ENCODE measurements around the gene EVA1A. TPM values are rescaled to one million over a fixed set of nuclear protein-coding genes. Genes with fewer than 3 reads are reported as not detected.

Gene EVA1A
- total RNA-seq, 1 experiment from 2014 or later = 0.68 TPM

DNA sequence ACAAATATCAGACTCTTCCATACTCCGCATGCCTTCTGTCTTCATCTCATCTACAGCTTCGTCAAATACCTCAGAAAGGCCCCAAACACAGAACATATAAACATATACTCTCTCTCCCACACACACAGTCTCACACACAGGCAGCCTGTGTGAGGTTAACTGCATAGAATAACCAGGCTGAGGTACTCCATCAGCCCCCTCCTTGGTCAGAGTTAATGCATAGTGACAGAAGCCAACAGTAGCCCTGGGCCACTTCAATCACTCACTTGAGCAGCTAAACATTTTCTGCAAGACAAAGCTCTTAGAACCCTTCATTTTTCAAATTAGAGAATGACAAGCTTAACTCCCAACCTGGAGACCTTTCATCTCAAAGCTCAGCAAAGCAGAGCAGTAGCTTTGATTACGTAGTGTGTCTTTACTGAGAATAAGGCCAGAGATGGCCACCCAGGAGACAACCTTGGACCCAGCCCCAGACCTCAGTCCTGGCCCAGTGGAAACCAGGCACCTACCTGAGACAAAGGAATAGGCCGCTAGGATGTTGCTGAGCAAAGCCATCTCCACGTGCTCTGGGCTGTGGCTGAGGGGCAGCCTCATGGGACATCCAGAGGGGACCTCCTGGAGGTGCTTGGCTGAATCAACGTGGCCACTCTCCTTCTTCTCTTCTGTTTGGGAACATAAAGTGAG, 43.0 kb downstream of the EVA1A start:
- Histone ChIP-seq H3T11ph (ENCODE audit: low read length) (no peak overlapping the region), H2AFZ (ENCODE audit: low read length) (no peak overlapping the region), H3K4me1 (ENCODE audit: insufficient read depth, low read length) (no peaks in the 10 kb centered on the region), H4K5ac (ENCODE audit: insufficient read length, low read depth, low read length) (no peak overlapping the region), H3K23ac (ENCODE audit: insufficient read length, low read depth, low read length) (no peak overlapping the region), H3K14ac (ENCODE audit: insufficient read depth, low read length) (no peak overlapping the region; the same call in 1 of the 2 replicates), H3K9me3 (ENCODE audit: control insufficient read depth, low read depth, low read length) (peaks cover 3% of the 10 kb centered on the region), H3K79me1 (ENCODE audit: insufficient read depth, low read depth, low read length, poor library complexity, severe bottlenecking) (no peaks in the 10 kb centered on the region), H2BK120ac (ENCODE audit: low read depth, low read length, poor library complexity, severe bottlenecking) (no peak overlapping the region), H3K56ac (ENCODE audit: insufficient read length, low read depth, low read length) (no peak overlapping the region), H2BK5ac (ENCODE audit: insufficient read length, low read length) (no peak overlapping the region), H2BK12ac (ENCODE audit: insufficient read length, low read depth, low read length) (no peak overlapping the region), H2AK5ac (ENCODE audit: insufficient read length, low read length) (no peak overlapping the region), H4K8ac (replicated peaks; ENCODE audit: insufficient read length, low read depth, low read length) (no peak overlapping the region), H3K23me2 (ENCODE audit: insufficient read length, low read depth, low read length, poor library complexity, severe bottlenecking) (no peaks in the 10 kb centered on the region), H3K79me2 (ENCODE audit: insufficient read depth, low read length) (no peaks in the 10 kb centered on the region), H3K4ac (ENCODE audit: low read depth, low read length) (no peak overlapping the region), H3K27ac (ENCODE audit: insufficient read length, low read depth, low read length) (no peak overlapping the region), H4K20me1 (ENCODE audit: control insufficient read depth, insufficient read depth, insufficient read length) (no peaks in the 10 kb centered on the region), H3K9ac (ENCODE audit: extremely low read depth, insufficient read length, low read length) (no peak overlapping the region), H2BK20ac (ENCODE audit: low read depth, low read length, poor library complexity, severe bottlenecking) (no peak overlapping the region), H3K4me2 (ENCODE audit: insufficient read depth, insufficient read length, low read length) (no peak overlapping the region), H2BK15ac (ENCODE audit: low read depth, low read length) (no peak overlapping the region), H4K91ac (ENCODE audit: insufficient read length, low read depth, low read length) (no peak overlapping the region), H3K27me3 (ENCODE audit: insufficient read depth, low read length) (no peaks in the 10 kb centered on the region), H3K18ac (ENCODE audit: insufficient read length, low read depth, low read length) (no peak overlapping the region)
- Mint-ChIP-seq H3K4me3 (no peak overlapping the region), H3K4me1 (no peaks in the 10 kb centered on the region), H3K36me3 (ENCODE audit: insufficient read depth in 1 of 3, low read depth in 3 of 3) (peaks cover 4 to 19% (median 8%) of the 10 kb centered on the region in 3 experiments), H3K9me3 (peaks cover 3 to 6% of the 10 kb centered on the region in 2 experiments; a peak in 4 of 5 replicates), H3K27me3 (ENCODE audit: low read depth) (peaks cover 7% of the 10 kb centered on the region), H3K27ac (no peak overlapping the region)
- WGBS (ENCODE audit: extremely low coverage, insufficient read length, low lambda C conversion rate) = no CpG with 5 or more reads among the region's 6 CpGs
- TF ChIP-seq, protein P1, sequence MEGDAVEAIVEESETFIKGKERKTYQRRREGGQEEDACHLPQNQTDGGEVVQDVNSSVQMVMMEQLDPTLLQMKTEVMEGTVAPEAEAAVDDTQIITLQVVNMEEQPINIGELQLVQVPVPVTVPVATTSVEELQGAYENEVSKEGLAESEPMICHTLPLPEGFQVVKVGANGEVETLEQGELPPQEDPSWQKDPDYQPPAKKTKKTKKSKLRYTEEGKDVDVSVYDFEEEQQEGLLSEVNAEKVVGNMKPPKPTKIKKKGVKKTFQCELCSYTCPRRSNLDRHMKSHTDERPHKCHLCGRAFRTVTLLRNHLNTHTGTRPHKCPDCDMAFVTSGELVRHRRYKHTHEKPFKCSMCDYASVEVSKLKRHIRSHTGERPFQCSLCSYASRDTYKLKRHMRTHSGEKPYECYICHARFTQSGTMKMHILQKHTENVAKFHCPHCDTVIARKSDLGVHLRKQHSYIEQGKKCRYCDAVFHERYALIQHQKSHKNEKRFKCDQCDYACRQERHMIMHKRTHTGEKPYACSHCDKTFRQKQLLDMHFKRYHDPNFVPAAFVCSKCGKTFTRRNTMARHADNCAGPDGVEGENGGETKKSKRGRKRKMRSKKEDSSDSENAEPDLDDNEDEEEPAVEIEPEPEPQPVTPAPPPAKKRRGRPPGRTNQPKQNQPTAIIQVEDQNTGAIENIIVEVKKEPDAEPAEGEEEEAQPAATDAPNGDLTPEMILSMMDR (conservative IDR thresholded peaks at IDR 0.05) = no peak
- no peak for DNase-seq

Data from H9 (cell line).